NOMO-1 (cell line): Measurements from ENCODE around the gene CEP128.
A peak's percentile ranks its signal among the peaks of the same experiment; 100 is the strongest.
"Not testable (repeated sequence)": the region's sequence is repeated elsewhere in the genome, so short reads cannot be mapped to it uniquely, and the experiment has no call there.

Experiments
- DNase-seq, 2 experiments: peaks; one replicate each; lab custom pipeline; 2025; ENCODE audit not compliant: unreplicated experiment in 2 of 2; lab: John Stamatoyannopoulos, UW

CEP128 gene

GRCh38 chr14:80954687-80955299 lies 13.3 kb upstream of the CEP128 start:
- peak; percentile 40 to 52 for DNase-seq

- not testable (repeated sequence) for DNase-seq
These were observed 11.7 kb upstream of the CEP128 start for GRCh38 chr14:80953211-80953610.

- DNase-seq: no peak
These were observed 10.0 kb upstream of the CEP128 start for GRCh38 chr14:80951491-80951890.

GRCh38 chr14:80948291-80948690 lies 6.8 kb upstream of the CEP128 start:
- no peak for DNase-seq

GRCh38 chr14:80946797-80947196 lies 5.3 kb upstream of the CEP128 start:
- no peak for DNase-seq

GRCh38 chr14:80946187-80946586 lies 4.6 kb upstream of the CEP128 start:
- DNase-seq: no peak

GRCh38 chr14:80944861-80945617 lies 3.5 kb upstream of the CEP128 start:
- DNase-seq: no peak

GRCh38 chr14:80942191-80942600 lies 658 bp upstream of the CEP128 start:
- peak in 1 of 2 experiments; percentile 61 for DNase-seq

- DNase-seq: peak; percentile 59 to 62
These were observed 1.4 kb downstream of the CEP128 start for GRCh38 chr14:80940146-80940545.

- peak in 1 of 2 experiments; percentile 43 for DNase-seq
These were observed 7.9 kb downstream of the CEP128 start for GRCh38 chr14:80933686-80934085.

- no peak for DNase-seq
These were observed 8.3 kb downstream of the CEP128 start for GRCh38 chr14:80933282-80933681.

- peak; percentile 81 to 98 for DNase-seq
These were observed 10.6 kb downstream of the CEP128 start for GRCh38 chr14:80930836-80931389.

GRCh38 chr14:80930095-80930494 lies 11.4 kb downstream of the CEP128 start:
- no peak for DNase-seq

GRCh38 chr14:80927083-80927989 lies 14.2 kb downstream of the CEP128 start:
- no peak for DNase-seq

GRCh38 chr14:80926397-80927082 lies 15.0 kb downstream of the CEP128 start:
- no peak for DNase-seq

GRCh38 chr14:80924365-80925103 lies 17.0 kb downstream of the CEP128 start:
- DNase-seq: no peak

- DNase-seq: no peak
These were observed 18.2 kb downstream of the CEP128 start for GRCh38 chr14:80923368-80923767.

GRCh38 chr14:80919622-80920021 lies 21.9 kb downstream of the CEP128 start:
- no peak for DNase-seq

- DNase-seq: not testable (repeated sequence)
These were observed 29.5 kb downstream of the CEP128 start for GRCh38 chr14:80912013-80912412.

- no peak for DNase-seq
These were observed 34.6 kb downstream of the CEP128 start for GRCh38 chr14:80906946-80907345.
